K562 (cell line): Measurements from ENCODE around the gene DCXR.

Source experiments
- CREB1 ChIP-seq, 2 experiments: sonication (generic) in 1 of 2; formaldehyde crosslinking in 1 of 2; IDR thresholded peaks; 2 replicates each; pipeline versions ENCODE4 v1.6.1 to v1.8.0; 2012 to 2022; ENCODE audit warnings: inconsistent platforms in 1 of 2, mild to moderate bottlenecking in 1 of 2, missing genetic modification reagents in 1 of 2, moderate library complexity in 1 of 2
- ETS1 ChIP-seq: conservative IDR thresholded peaks from 2 replicates; pipeline ENCODE4 v1.6.1; 2011; ENCODE audit warnings: low read depth, mild to moderate bottlenecking, low read length; ENCODE audit not compliant: control insufficient read depth
- FOS ChIP-seq: IDR thresholded peaks from 3 replicates; pipeline ENCODE4 v1.6.1; 2011; ENCODE audit not compliant: insufficient read length; ENCODE audit errors: extremely low read depth
- MXI1 ChIP-seq: IDR thresholded peaks from 2 replicates; pipeline ENCODE4 v1.6.1; 2011; ENCODE audit warnings: low read depth, mild to moderate bottlenecking, improper control_type of control experiment, low read length
- NCOR1 ChIP-seq: fragments of 450-650 bp; IDR thresholded peaks from 2 replicates; pipeline ENCODE4 v1.6.1; 2016; ENCODE audit warnings: mild to moderate bottlenecking, moderate library complexity
- PCBP2 ChIP-seq: fragments of 200-400 bp; formaldehyde crosslinking; IDR thresholded peaks from 2 replicates; pipeline ENCODE4 v1.6.1; 2018; ENCODE audit warnings: low read length, low read depth, mild to moderate bottlenecking, moderate library complexity; ENCODE audit not compliant: poor library complexity, severe bottlenecking
- POLR2A ChIP-seq: fragments of 450-650 bp; conservative IDR thresholded peaks from 2 replicates; pipeline ENCODE4 v1.6.1; 2016
- POLR2AphosphoS5 ChIP-seq: IDR thresholded peaks from 2 replicates; pipeline ENCODE4 v1.6.1; 2011; ENCODE audit warnings: mild to moderate bottlenecking, low read depth, low read length, moderate library complexity; ENCODE audit not compliant: control insufficient read depth, insufficient read depth
- ZNF146 ChIP-seq: IDR thresholded peaks from one replicate; pipeline ENCODE4 v1.6.1; 2018; ENCODE audit warnings: missing compliant biosample characterization; ENCODE audit not compliant: unreplicated experiment
- TF ChIP-seq, protein P1 (sequence below), 3 experiments: IDR thresholded peaks in 2 of 3; conservative IDR thresholded peaks in 1 of 3; 2 replicates each; pipeline ENCODE4 v1.5.1; 2011 to 2012; ENCODE audit warnings: low read length in 3 of 3, mild to moderate bottlenecking in 3 of 3, control low read depth in 2 of 3, improper control_type of control experiment in 1 of 3, inconsistent platforms in 1 of 3, low read depth in 1 of 3, mixed read lengths in 1 of 3, moderate library complexity in 1 of 3; ENCODE audit not compliant: insufficient read depth in 2 of 3

DNA sequence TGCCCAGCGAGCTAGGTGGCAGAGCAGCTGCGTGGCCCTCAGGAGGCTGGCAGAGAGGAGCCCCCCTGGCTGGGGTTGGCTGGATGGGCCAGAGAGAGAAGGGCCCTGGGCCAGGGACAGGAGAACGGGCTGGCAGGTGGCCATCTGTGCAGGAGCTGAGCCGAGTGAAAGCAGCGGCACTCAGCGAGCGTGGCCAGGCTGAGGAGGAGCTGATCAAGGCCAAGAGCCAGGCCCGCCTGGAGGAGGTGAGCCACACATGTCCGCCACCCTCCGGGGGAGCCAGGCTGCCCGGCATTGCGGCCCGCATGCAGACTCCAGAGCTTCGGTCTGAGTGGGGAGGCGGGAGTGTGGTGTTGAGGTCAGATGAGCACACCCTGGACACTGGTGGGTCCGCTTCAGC lies 8.1 kb downstream of the DCXR start:
- no peak for TF ChIP-seq NCOR1
- TF ChIP-seq FOS: no peak
- no peak for TF ChIP-seq ZNF146 (CRISPR knock-in tag)
- TF ChIP-seq, protein P1, sequence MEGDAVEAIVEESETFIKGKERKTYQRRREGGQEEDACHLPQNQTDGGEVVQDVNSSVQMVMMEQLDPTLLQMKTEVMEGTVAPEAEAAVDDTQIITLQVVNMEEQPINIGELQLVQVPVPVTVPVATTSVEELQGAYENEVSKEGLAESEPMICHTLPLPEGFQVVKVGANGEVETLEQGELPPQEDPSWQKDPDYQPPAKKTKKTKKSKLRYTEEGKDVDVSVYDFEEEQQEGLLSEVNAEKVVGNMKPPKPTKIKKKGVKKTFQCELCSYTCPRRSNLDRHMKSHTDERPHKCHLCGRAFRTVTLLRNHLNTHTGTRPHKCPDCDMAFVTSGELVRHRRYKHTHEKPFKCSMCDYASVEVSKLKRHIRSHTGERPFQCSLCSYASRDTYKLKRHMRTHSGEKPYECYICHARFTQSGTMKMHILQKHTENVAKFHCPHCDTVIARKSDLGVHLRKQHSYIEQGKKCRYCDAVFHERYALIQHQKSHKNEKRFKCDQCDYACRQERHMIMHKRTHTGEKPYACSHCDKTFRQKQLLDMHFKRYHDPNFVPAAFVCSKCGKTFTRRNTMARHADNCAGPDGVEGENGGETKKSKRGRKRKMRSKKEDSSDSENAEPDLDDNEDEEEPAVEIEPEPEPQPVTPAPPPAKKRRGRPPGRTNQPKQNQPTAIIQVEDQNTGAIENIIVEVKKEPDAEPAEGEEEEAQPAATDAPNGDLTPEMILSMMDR (IDR thresholded peaks at IDR 0.05 in 2 of 3, conservative IDR thresholded peaks at IDR 0.05 in 1 of 3; ENCODE audit: insufficient read depth in 2 of 3, low read depth in 1 of 3, low read length in 3 of 3): no peak
- no peak for TF ChIP-seq MXI1
- TF ChIP-seq POLR2AphosphoS5: no peak
- no peak for TF ChIP-seq CREB1 (IDR thresholded peaks at IDR 0.05)
- no peak for TF ChIP-seq CREB1 (CRISPR knock-in tag; IDR thresholded peaks at IDR 0.05)
- TF ChIP-seq ETS1: no peak
- no peak for TF ChIP-seq POLR2A
- TF ChIP-seq PCBP2: no peak
